ENCODE results near the gene YPEL5.

DNA sequence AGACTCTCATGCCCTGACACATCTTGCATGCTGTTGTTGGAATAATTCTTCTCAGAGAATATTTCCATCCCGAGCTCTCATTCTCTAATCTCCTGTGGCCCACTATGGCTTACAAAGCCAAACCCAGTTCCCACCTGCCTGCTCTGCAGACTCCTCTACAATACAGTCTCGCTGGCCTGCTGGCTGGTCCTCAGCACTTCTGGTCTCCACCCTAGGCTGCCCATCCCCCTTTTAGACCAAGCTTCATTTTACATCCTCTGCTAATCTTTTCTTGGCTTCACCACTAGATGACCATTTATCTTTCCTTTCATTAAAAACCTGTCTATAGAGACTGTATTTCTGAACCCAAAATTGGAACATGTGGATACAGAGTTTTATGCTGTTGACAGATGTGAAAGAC, 42.5 kb upstream of the YPEL5 start:
- TF ChIP-seq ZNF207 (IDR thresholded peaks at IDR 0.05; ENCODE audit: borderline replicate concordance) (no peak), POLR2AphosphoS5 (IDR thresholded peaks at IDR 0.05; ENCODE audit: low read length) (no peak), POLR2A (IDR thresholded peaks at IDR 0.05; ENCODE audit: low read depth, low read length) (no peak), EZH2 (IDR thresholded peaks at IDR 0.05; ENCODE audit: borderline replicate concordance, control insufficient read depth, low read depth, low read length) (no peak)

Measured in GM12878 (cell line).